ENCODE measurements around the gene PAX7. TPM values are rescaled to one million over a fixed set of nuclear protein-coding genes. Genes with fewer than 3 reads are reported as not detected.

The PAX7 gene
- total RNA-seq, 1 experiment from 2014 or later: 0.15 TPM

DNA sequence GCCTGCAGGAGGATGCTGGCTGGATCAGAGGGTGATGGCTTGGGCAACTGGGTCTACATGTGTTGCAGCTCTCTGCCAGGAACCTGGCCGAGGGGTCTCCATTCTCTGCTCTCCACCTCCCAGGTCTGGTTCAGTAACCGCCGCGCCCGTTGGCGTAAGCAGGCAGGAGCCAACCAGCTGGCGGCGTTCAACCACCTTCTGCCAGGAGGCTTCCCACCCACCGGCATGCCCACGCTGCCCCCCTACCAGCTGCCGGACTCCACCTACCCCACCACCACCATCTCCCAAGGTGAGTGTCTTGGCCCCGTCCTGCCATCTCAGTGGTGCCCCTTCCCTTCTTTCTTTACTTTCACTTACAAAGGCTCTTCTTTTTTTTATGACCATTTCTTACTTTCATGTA lies 69.9 kb downstream of the PAX7 start:
- WGBS (ENCODE audit: extremely low coverage, insufficient read length, low lambda C conversion rate): no CpG with 5 or more reads among the region's 12 CpGs
- no peaks in the 10 kb centered on the region for H3K79me1 ChIP-seq (ENCODE audit: insufficient read depth, low read depth, low read length, poor library complexity, severe bottlenecking)
- H3K56ac ChIP-seq (ENCODE audit: insufficient read length, low read depth, low read length): no peak overlapping the region
- H3K23me2 ChIP-seq (ENCODE audit: insufficient read length, low read depth, low read length, poor library complexity, severe bottlenecking): no peaks in the 10 kb centered on the region
- no peak overlapping the region for H2BK20ac ChIP-seq (ENCODE audit: low read depth, low read length, poor library complexity, severe bottlenecking)
- H2BK15ac ChIP-seq (ENCODE audit: low read depth, low read length): no peak overlapping the region
- H3K27ac ChIP-seq (ENCODE audit: insufficient read length, low read depth, low read length): no peak overlapping the region
- Mint-ChIP-seq H3K36me3 (ENCODE audit: insufficient read depth in 1 of 3, low read depth in 3 of 3) (no peaks in the 10 kb centered on the region), H3K27me3 (ENCODE audit: low read depth) (peaks cover 93% of the 10 kb centered on the region), H3K4me1 (peaks cover 6 to 12% of the 10 kb centered on the region in 2 experiments; a peak in 2 of 4 replicates), H3K9me3 (no peaks in the 10 kb centered on the region), H3K4me3 (no peak overlapping the region), H3K27ac (no peak overlapping the region)
- H3K14ac ChIP-seq (ENCODE audit: insufficient read depth, low read length): no peak overlapping the region
- H3K4me1 ChIP-seq (ENCODE audit: insufficient read depth, low read length): no peaks in the 10 kb centered on the region
- H3K4me2 ChIP-seq (ENCODE audit: insufficient read depth, insufficient read length, low read length): no peak overlapping the region
- no peaks in the 10 kb centered on the region for H3K9me3 ChIP-seq (ENCODE audit: control insufficient read depth, low read depth, low read length)
- no peak overlapping the region for H2BK12ac ChIP-seq (ENCODE audit: insufficient read length, low read depth, low read length)
- no peak overlapping the region for H2AFZ ChIP-seq (ENCODE audit: low read length)
- no peak overlapping the region for H2AK5ac ChIP-seq (ENCODE audit: insufficient read length, low read length)
- no peak overlapping the region for H4K8ac ChIP-seq (replicated peaks; ENCODE audit: insufficient read length, low read depth, low read length)
- no peak overlapping the region for H2BK120ac ChIP-seq (ENCODE audit: low read depth, low read length, poor library complexity, severe bottlenecking)
- no peak overlapping the region for H3K4ac ChIP-seq (ENCODE audit: low read depth, low read length)
- H4K91ac ChIP-seq (ENCODE audit: insufficient read length, low read depth, low read length): no peak overlapping the region
- no peaks in the 10 kb centered on the region; the same call in 1 of the 2 replicates for H3K27me3 ChIP-seq (ENCODE audit: insufficient read depth, low read length)
- TF ChIP-seq, protein P1, sequence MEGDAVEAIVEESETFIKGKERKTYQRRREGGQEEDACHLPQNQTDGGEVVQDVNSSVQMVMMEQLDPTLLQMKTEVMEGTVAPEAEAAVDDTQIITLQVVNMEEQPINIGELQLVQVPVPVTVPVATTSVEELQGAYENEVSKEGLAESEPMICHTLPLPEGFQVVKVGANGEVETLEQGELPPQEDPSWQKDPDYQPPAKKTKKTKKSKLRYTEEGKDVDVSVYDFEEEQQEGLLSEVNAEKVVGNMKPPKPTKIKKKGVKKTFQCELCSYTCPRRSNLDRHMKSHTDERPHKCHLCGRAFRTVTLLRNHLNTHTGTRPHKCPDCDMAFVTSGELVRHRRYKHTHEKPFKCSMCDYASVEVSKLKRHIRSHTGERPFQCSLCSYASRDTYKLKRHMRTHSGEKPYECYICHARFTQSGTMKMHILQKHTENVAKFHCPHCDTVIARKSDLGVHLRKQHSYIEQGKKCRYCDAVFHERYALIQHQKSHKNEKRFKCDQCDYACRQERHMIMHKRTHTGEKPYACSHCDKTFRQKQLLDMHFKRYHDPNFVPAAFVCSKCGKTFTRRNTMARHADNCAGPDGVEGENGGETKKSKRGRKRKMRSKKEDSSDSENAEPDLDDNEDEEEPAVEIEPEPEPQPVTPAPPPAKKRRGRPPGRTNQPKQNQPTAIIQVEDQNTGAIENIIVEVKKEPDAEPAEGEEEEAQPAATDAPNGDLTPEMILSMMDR (conservative IDR thresholded peaks at IDR 0.05): no peak
- no peak overlapping the region for H2BK5ac ChIP-seq (ENCODE audit: insufficient read length, low read length)
- H3K18ac ChIP-seq (ENCODE audit: insufficient read length, low read depth, low read length): no peak overlapping the region
- no peaks in the 10 kb centered on the region for H4K20me1 ChIP-seq (ENCODE audit: control insufficient read depth, insufficient read depth, insufficient read length)
- H4K5ac ChIP-seq (ENCODE audit: insufficient read length, low read depth, low read length): no peak overlapping the region
- H3K23ac ChIP-seq (ENCODE audit: insufficient read length, low read depth, low read length): no peak overlapping the region
- no peaks in the 10 kb centered on the region for H3K79me2 ChIP-seq (ENCODE audit: insufficient read depth, low read length)
- no peak for DNase-seq
- H3T11ph ChIP-seq (ENCODE audit: low read length): no peak overlapping the region
- no peak overlapping the region for H3K9ac ChIP-seq (ENCODE audit: extremely low read depth, insufficient read length, low read length)

Data from H9 (cell line).